HPDE6-E6E7 (cell line): Measurements from ENCODE around the gene COPG2.
"Not testable (repeated sequence)": the region's sequence is repeated elsewhere in the genome, so short reads cannot be mapped to it uniquely, and the experiment has no call there.

ENCODE experiments used
- DNase-seq: peaks from one replicate; pipeline ENCODE4 v3.0.0; 2011; ENCODE audit warnings: missing footprints; ENCODE audit errors: extremely low spot score

Gene COPG2

GRCh38 chr7:130566168-130566897 is 102.2 kb downstream of the COPG2 start:
- DNase-seq: no peak

- DNase-seq: peak; percentile 21
Measured at GRCh38 chr7:130560972-130561371, 107.6 kb downstream of the COPG2 start.

GRCh38 chr7:130559184-130559583 is 109.4 kb downstream of the COPG2 start:
- DNase-seq: no peak

GRCh38 chr7:130554481-130554880 is 114.1 kb downstream of the COPG2 start:
- DNase-seq: no peak

- no peak for DNase-seq
Measured at GRCh38 chr7:130553398-130554029, 115.0 kb downstream of the COPG2 start.

- DNase-seq: no peak
Measured at GRCh38 chr7:130544356-130544755, 124.2 kb downstream of the COPG2 start.

GRCh38 chr7:130543487-130544010 is 125.0 kb downstream of the COPG2 start:
- no peak for DNase-seq

- not testable (repeated sequence) for DNase-seq
Measured at GRCh38 chr7:130542297-130542696, 126.3 kb downstream of the COPG2 start.

- DNase-seq: not testable (repeated sequence)
Measured at GRCh38 chr7:130541287-130541686, 127.3 kb downstream of the COPG2 start.

- DNase-seq: not testable (repeated sequence)
Measured at GRCh38 chr7:130537894-130538293, 130.7 kb downstream of the COPG2 start.

- no peak for DNase-seq
Measured at GRCh38 chr7:130529417-130529816, 139.1 kb downstream of the COPG2 start.

- DNase-seq: not testable (repeated sequence)
Measured at GRCh38 chr7:130527752-130528355, 140.7 kb downstream of the COPG2 start.

GRCh38 chr7:130524628-130525027 is 143.9 kb downstream of the COPG2 start:
- no peak for DNase-seq

GRCh38 chr7:130523519-130524125 is 144.9 kb downstream of the COPG2 start:
- not testable (repeated sequence) for DNase-seq

GRCh38 chr7:130521258-130521951 is 147.1 kb downstream of the COPG2 start:
- DNase-seq: no peak

GRCh38 chr7:130515315-130516040 is 153.1 kb downstream of the COPG2 start:
- no peak for DNase-seq

GRCh38 chr7:130513447-130513846 is 155.1 kb downstream of the COPG2 start:
- DNase-seq: no peak

GRCh38 chr7:130512038-130512437 is 156.5 kb downstream of the COPG2 start:
- not testable (repeated sequence) for DNase-seq

- DNase-seq: no peak
Measured at GRCh38 chr7:130506358-130506757, 162.2 kb downstream of the COPG2 start.

- no peak for DNase-seq
Measured at GRCh38 chr7:130505753-130506152, 162.8 kb downstream of the COPG2 start.

GRCh38 chr7:130500910-130501309 is 167.6 kb downstream of the COPG2 start:
- no peak for DNase-seq
